Stimulated activated CD8-positive, alpha-beta memory T cell treated with anti-CD3 and anti-CD28 coated beads, Interleukin-12 subunit alpha, Interleukin-12 subunit beta, amount 100 ng/mL, for 24 hours (primary cell): ENCODE measurements around the gene ACMSD.

Experiments
- DNase-seq: peaks from one replicate; pipeline ENCODE4 v3.0.0-alpha.2; 2020; ENCODE audit errors: extremely low read depth

Gene ACMSD

GRCh38 chr2:134949981-134950708 is 111.7 kb downstream of the ACMSD start:
- DNase-seq = no peak

- no peak for DNase-seq
Observed at GRCh38 chr2:134950886-134951285, 112.5 kb downstream of the ACMSD start.
